Breast epithelium (tissue), 4 donors: ENCODE measurements around the gene SCN5A. TPM values are rescaled to one million over a fixed set of nuclear protein-coding genes. Genes with fewer than 3 reads are reported as not detected.

Experiments
- DNase-seq, 2 donors: peaks; one replicate each; pipeline ENCODE4 v3.0.0-alpha.2; 2019; ENCODE audit warnings: low spot score in 2 of 2
- H3K27ac ChIP-seq, 2 donors: fragments of 200-600 bp; sonication (generic) in 1 of 2; one replicate each; pipeline ENCODE4 v1.5.1; 2016 to 2019; ENCODE audit warnings: mild to moderate bottlenecking in 1 of 2
- H3K27me3 ChIP-seq, 2 donors: fragments of 200-600 bp; sonication (generic) in 1 of 2; one replicate each; pipeline versions ENCODE4 v1.5.1 to v1.6.0; 2017 to 2019; ENCODE audit warnings: control low read depth in 1 of 2, mild to moderate bottlenecking in 1 of 2
- H3K36me3 ChIP-seq: fragments of 200-600 bp; one replicate; pipeline ENCODE4 v1.5.1; 2019
- H3K4me1 ChIP-seq, 2 donors: fragments of 200-600 bp; sonication (generic); one replicate each; pipeline ENCODE4 v1.5.1; 2016 to 2019; ENCODE audit warnings: control low read depth in 1 of 2
- H3K4me3 ChIP-seq, 3 donors: fragments of 200-600 bp; sonication (generic); 1 replicate in 2 of 3; 2 replicates in 1 of 3; pipeline ENCODE4 v1.5.1; 2016 to 2019; ENCODE audit warnings: mild to moderate bottlenecking in 3 of 3, moderate library complexity in 2 of 3
- H3K9me3 ChIP-seq, 2 donors: fragments of 200-600 bp; sonication (generic) in 1 of 2; one replicate each; pipeline ENCODE4 v1.5.1; 2016 to 2019; ENCODE audit warnings: control low read depth in 1 of 2
- POLR2A ChIP-seq: fragments of 450-650 bp; IDR thresholded peaks from one replicate; pipeline ENCODE4 v1.6.1; 2016; ENCODE audit warnings: antibody characterized with exemption, mild to moderate bottlenecking, moderate library complexity
- POLR2AphosphoS5 ChIP-seq, 3 donors: sonication (generic); formaldehyde crosslinking; IDR thresholded peaks; one replicate each; pipeline ENCODE4 v1.6.1; 2017; ENCODE audit warnings: antibody characterized with exemption in 3 of 3
- intact Hi-C: fragments of 100-400 bp; cut with DNase I; formaldehyde crosslinking; loops from one replicate; pipeline ENCODE4 v1.15.1; 2023; ENCODE audit warnings: low total_unique reads
- total RNA-seq, 3 donors: library from RNA; depleted of rRNA; stranded (reverse); fragments of >200 nt; gene quantifications; one replicate each; pipeline ENCODE4 v1.1.0, GENCODE V29; 2016
- TF ChIP-seq, protein P1 (sequence below), 3 donors: fragments of 450-650 bp; IDR thresholded peaks; one replicate each; pipeline ENCODE4 v1.5.1; 2016 to 2017; ENCODE audit warnings: antibody characterized with exemption in 3 of 3, mild to moderate bottlenecking in 3 of 3, moderate library complexity in 3 of 3

The SCN5A gene
- total RNA-seq, 3 donors from 2014 or later, result under 0.01 to 0.33 (median 0.29) TPM

DNA sequence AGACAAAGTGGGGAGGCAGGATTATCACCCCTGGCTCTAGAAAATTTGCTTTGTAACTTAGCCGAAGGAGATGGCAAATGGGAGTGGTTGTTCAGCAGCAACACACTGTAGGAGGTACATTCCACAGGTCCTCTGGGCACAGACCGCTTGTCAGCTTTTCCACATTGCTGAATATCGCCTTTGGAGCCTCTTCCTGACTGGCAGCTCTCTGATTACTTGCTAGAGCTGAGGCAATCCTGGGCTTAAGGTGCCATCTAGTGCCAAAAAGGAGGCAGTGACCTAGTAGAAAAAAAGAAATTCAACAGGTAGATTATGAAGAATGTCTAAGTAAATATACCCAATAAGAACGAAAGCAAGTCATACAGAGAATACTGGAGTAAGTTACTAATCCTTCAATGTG is 13.1 kb upstream of the SCN5A start:
- Histone ChIP-seq H3K9me3 (peaks cover 5 to 29% of the 10 kb centered on the region in 2 donors), H3K4me1 (no peaks in the 10 kb centered on the region), H3K4me3 (no peak overlapping the region), H3K27me3 (peaks cover 0 to 15% of the 10 kb centered on the region in 2 donors), H3K36me3 (no peaks in the 10 kb centered on the region), H3K27ac (no peak overlapping the region)
- no peak for DNase-seq
- intact Hi-C loops, result no loop called here
- TF ChIP-seq POLR2A (no peak), POLR2AphosphoS5 (IDR thresholded peaks at IDR 0.05) (no peak)
- TF ChIP-seq, protein P1, sequence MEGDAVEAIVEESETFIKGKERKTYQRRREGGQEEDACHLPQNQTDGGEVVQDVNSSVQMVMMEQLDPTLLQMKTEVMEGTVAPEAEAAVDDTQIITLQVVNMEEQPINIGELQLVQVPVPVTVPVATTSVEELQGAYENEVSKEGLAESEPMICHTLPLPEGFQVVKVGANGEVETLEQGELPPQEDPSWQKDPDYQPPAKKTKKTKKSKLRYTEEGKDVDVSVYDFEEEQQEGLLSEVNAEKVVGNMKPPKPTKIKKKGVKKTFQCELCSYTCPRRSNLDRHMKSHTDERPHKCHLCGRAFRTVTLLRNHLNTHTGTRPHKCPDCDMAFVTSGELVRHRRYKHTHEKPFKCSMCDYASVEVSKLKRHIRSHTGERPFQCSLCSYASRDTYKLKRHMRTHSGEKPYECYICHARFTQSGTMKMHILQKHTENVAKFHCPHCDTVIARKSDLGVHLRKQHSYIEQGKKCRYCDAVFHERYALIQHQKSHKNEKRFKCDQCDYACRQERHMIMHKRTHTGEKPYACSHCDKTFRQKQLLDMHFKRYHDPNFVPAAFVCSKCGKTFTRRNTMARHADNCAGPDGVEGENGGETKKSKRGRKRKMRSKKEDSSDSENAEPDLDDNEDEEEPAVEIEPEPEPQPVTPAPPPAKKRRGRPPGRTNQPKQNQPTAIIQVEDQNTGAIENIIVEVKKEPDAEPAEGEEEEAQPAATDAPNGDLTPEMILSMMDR (IDR thresholded peaks at IDR 0.05), result no peak

DNA sequence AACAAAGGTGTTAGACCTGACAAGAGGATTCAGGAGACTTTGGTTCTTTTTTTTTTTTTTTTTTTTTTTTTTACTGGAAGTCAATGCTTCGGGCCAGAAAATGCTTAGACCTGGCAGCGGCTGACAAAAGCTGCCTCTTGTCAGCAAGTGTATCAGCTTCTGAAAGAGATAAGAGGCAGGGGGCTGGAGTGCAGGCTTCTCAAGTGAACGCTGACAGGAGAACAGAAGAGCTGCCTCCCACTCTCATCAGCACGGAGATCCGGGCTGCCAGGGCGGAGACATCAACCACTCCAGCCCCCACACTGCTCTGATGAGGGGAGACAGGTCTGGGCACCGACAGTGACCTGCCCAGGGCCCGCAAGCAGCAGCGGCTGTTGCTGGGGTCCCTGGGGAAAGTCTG is 9.4 kb upstream of the SCN5A start:
- TF ChIP-seq POLR2A (no peak), POLR2AphosphoS5 (IDR thresholded peaks at IDR 0.05) (no peak)
- TF ChIP-seq, protein P1 (IDR thresholded peaks at IDR 0.05), result no peak
- Histone ChIP-seq H3K4me3 (no peak overlapping the region), H3K36me3 (no peaks in the 10 kb centered on the region), H3K27ac (no peak overlapping the region), H3K4me1 (no peaks in the 10 kb centered on the region), H3K27me3 (peaks cover 0 to 29% of the 10 kb centered on the region in 2 donors), H3K9me3 (peaks cover 5 to 28% of the 10 kb centered on the region in 2 donors)
- intact Hi-C loops, result no loop called here
- no peak for DNase-seq

DNA sequence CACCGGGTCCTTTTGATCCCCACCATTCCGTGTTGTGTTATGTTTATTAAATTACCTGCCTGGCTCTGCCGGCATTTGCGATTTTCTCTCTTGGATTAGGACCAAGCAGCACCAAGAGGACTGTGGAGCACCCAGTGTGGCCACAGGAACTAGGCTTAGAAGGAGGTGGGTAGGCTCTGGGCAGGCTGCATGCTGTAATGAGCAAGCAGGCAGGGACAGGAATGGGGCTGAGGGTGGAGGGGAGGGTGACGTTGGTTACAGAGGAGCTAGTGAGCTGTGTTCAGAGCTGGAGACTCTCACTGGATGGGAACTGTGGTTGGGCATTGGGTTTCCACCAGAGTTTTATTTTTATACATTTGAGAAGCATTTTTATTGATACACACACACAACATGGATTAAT is 7.9 kb upstream of the SCN5A start:
- Histone ChIP-seq H3K4me1 (no peaks in the 10 kb centered on the region), H3K36me3 (no peaks in the 10 kb centered on the region), H3K27me3 (peaks cover 0 to 29% of the 10 kb centered on the region in 2 donors), H3K9me3 (peaks cover 5 to 16% of the 10 kb centered on the region in 2 donors), H3K27ac (no peak overlapping the region), H3K4me3 (no peak overlapping the region)
- no peak for DNase-seq
- TF ChIP-seq POLR2A, result no peak
- TF ChIP-seq, protein P1 (IDR thresholded peaks at IDR 0.05), result no peak
- TF ChIP-seq POLR2AphosphoS5 (IDR thresholded peaks at IDR 0.05), result no peak
- intact Hi-C loops, result no loop called here

DNA sequence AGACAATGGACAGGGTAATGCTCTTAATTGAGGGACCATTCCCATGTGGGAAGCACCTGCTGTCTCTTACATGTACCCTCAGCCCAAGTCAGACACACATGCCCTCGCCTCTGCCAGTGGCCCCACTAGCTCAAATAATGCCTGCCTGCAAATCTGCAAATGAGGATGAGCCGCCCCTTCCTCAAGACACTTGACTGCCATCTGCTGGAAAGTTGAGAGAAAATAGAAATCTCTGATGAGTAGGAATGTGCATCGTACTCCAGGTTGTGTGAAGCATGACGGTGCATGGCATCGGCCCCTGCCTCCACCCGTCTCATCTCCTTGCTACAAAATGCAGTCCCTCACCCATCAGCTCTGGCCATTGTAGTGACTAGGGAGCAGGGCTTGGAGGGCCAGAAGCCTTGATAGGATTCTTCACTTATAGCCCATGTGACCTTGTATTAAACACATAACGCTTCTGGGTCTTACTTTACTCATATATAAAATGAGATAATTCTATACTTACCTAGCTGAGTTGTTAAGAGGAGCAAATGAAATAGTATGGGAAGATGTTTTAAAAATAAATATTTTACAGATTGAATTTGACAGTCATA is 6.3 kb upstream of the SCN5A start:
- H3K27me3 ChIP-seq, result peaks cover 0 to 33% of the 10 kb centered on the region in 2 donors
- TF ChIP-seq, protein P1 (IDR thresholded peaks at IDR 0.05), result peak in 2 of 3 donors; percentile 11 to 12
- TF ChIP-seq POLR2A (no peak), POLR2AphosphoS5 (IDR thresholded peaks at IDR 0.05) (no peak)
- no peak for DNase-seq
- H3K27ac ChIP-seq, result no peak overlapping the region
- no peaks in the 10 kb centered on the region for H3K36me3 ChIP-seq
- H3K9me3 ChIP-seq, result peaks cover 0 to 2% of the 10 kb centered on the region in 2 donors
- H3K4me1 ChIP-seq, result no peaks in the 10 kb centered on the region
- intact Hi-C loops, result no loop called here
- H3K4me3 ChIP-seq, result no peak overlapping the region

GRCh38 chr3:38653685-38654537 is 4.4 kb upstream of the SCN5A start:
- intact Hi-C loops, result no loop called here
- Histone ChIP-seq H3K9me3 (no peaks in the 10 kb centered on the region), H3K4me1 (no peaks in the 10 kb centered on the region), H3K36me3 (no peaks in the 10 kb centered on the region), H3K27ac (no peak overlapping the region), H3K4me3 (no peak overlapping the region), H3K27me3 (peaks cover 0 to 33% of the 10 kb centered on the region in 2 donors)
- TF ChIP-seq POLR2AphosphoS5 (IDR thresholded peaks at IDR 0.05), result no peak
- TF ChIP-seq, protein P1 (IDR thresholded peaks at IDR 0.05), result no peak
- no peak for DNase-seq
